Ishikawa (cell line): ENCODE data around the gene GSTO2.

Experiments
- CEBPB ChIP-seq: IDR thresholded peaks from 2 replicates; pipeline ENCODE4 v1.6.1; 2012
- CREB1 ChIP-seq: IDR thresholded peaks from 2 replicates; pipeline ENCODE4 v1.6.1; 2012; ENCODE audit warnings: low read depth
- EGR1 ChIP-seq: IDR thresholded peaks from 2 replicates; pipeline ENCODE4 v1.6.1; 2012
- EP300 ChIP-seq: IDR thresholded peaks from 2 replicates; pipeline ENCODE4 v1.6.1; 2012; ENCODE audit warnings: borderline replicate concordance
- FOXM1 ChIP-seq: IDR thresholded peaks from 2 replicates; pipeline ENCODE4 v1.6.1; 2012; ENCODE audit warnings: low read depth, borderline replicate concordance
- MAX ChIP-seq: IDR thresholded peaks from 2 replicates; pipeline ENCODE4 v1.6.1; 2012
- NFIC ChIP-seq: IDR thresholded peaks from 2 replicates; pipeline ENCODE4 v1.6.1; 2012
- RAD21 ChIP-seq: IDR thresholded peaks from 2 replicates; pipeline ENCODE4 v1.6.1; 2012; ENCODE audit warnings: low read depth
- TAF1 ChIP-seq: IDR thresholded peaks from 2 replicates; pipeline ENCODE4 v1.6.1; 2012; ENCODE audit warnings: low read depth, mild to moderate bottlenecking
- TCF12 ChIP-seq: IDR thresholded peaks from 2 replicates; pipeline ENCODE4 v1.6.1; 2012; ENCODE audit warnings: low read depth
- TEAD4 ChIP-seq: IDR thresholded peaks from 2 replicates; pipeline ENCODE4 v1.6.1; 2012
- YY1 ChIP-seq: IDR thresholded peaks from 2 replicates; pipeline ENCODE4 v1.6.1; 2012; ENCODE audit warnings: low read depth
- ZBTB7A ChIP-seq: IDR thresholded peaks from 2 replicates; pipeline ENCODE4 v1.6.1; 2012; ENCODE audit warnings: low read depth
- TF ChIP-seq, protein P1 (sequence below): IDR thresholded peaks from 2 replicates; pipeline ENCODE4 v1.6.1; 2012; ENCODE audit warnings: low read depth, mild to moderate bottlenecking
- TF ChIP-seq, protein P2 (sequence below): IDR thresholded peaks from 2 replicates; pipeline ENCODE4 v1.6.1; 2012

The GSTO2 gene

DNA sequence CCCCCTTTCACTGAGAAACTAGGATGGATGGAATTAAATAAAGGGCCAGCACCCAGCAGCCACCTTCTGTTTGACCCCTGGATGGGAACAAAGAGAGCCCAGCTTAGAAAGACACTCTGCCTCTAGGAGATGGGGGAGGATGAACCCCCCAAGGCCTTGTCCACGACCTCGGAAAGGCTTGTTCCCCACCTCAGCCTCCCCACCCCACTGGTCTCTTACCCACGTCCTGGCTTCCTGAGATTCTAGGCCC lies 59.6 kb downstream of the GSTO2 start:
- TF ChIP-seq EGR1 (no peak), MAX (no peak), TCF12 (no peak), TEAD4 (no peak), FOXM1 (no peak), EP300 (no peak), CREB1 (no peak), TAF1 (no peak), RAD21 (no peak), ZBTB7A (no peak), YY1 (no peak), CEBPB (no peak), NFIC (no peak)
- TF ChIP-seq, protein P1, sequence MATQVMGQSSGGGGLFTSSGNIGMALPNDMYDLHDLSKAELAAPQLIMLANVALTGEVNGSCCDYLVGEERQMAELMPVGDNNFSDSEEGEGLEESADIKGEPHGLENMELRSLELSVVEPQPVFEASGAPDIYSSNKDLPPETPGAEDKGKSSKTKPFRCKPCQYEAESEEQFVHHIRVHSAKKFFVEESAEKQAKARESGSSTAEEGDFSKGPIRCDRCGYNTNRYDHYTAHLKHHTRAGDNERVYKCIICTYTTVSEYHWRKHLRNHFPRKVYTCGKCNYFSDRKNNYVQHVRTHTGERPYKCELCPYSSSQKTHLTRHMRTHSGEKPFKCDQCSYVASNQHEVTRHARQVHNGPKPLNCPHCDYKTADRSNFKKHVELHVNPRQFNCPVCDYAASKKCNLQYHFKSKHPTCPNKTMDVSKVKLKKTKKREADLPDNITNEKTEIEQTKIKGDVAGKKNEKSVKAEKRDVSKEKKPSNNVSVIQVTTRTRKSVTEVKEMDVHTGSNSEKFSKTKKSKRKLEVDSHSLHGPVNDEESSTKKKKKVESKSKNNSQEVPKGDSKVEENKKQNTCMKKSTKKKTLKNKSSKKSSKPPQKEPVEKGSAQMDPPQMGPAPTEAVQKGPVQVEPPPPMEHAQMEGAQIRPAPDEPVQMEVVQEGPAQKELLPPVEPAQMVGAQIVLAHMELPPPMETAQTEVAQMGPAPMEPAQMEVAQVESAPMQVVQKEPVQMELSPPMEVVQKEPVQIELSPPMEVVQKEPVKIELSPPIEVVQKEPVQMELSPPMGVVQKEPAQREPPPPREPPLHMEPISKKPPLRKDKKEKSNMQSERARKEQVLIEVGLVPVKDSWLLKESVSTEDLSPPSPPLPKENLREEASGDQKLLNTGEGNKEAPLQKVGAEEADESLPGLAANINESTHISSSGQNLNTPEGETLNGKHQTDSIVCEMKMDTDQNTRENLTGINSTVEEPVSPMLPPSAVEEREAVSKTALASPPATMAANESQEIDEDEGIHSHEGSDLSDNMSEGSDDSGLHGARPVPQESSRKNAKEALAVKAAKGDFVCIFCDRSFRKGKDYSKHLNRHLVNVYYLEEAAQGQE: no peak
- TF ChIP-seq, protein P2, sequence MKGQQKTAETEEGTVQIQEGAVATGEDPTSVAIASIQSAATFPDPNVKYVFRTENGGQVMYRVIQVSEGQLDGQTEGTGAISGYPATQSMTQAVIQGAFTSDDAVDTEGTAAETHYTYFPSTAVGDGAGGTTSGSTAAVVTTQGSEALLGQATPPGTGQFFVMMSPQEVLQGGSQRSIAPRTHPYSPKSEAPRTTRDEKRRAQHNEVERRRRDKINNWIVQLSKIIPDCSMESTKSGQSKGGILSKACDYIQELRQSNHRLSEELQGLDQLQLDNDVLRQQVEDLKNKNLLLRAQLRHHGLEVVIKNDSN: no peak

DNA sequence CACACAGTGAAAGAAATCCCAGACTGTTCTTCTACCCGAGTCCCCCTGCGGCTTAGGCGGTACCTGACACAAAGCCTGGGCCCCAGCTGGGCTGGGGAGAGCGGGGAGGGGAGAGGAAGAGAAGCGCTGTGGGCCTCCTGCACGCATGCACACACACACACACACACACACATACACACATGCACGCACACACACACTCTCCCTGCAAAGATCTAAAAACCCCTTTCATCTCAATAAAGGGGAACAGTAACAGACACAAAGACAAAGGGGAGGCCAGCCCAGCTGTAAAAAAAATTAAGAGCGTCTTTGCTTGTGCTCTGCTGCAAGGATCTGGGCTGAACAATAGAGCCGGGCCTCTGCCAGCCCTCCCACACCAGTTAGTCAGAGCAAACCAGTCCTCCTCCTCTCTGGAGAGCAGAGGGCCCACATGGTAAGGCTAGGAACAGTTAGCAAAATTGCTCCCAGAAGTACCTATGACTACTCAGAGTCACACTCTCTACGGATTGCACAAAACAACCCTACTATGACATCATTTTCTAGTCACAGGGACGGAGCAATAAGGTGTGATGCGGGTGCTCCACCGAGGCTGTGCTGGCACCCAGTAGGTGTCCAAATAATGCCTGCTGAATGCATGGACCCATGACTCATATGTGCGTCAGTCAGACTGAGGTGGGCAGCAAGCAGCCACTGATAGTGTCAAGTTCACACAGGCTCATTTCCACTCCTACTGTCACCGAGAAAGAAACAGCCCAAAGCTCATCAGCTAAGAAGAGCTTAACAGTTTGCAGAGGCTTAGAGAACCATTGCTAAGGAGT lies 60.1 kb downstream of the GSTO2 start:
- TF ChIP-seq YY1 (no peak), CEBPB (0 out of 2 replicates have a peak, but pooled peaks have one; percentile 32), EGR1 (no peak), MAX (0 out of 2 replicates have a peak, but pooled peaks have one; percentile 21), CREB1 (peak; percentile 51), RAD21 (no peak)

- TF ChIP-seq TEAD4: no peak
- no peak for TF ChIP-seq CREB1
- no peak for TF ChIP-seq MAX
- TF ChIP-seq TCF12: no peak
- no peak for TF ChIP-seq NFIC
- TF ChIP-seq FOXM1: no peak
- TF ChIP-seq YY1: no peak
- no peak for TF ChIP-seq EP300
- TF ChIP-seq, protein P1: no peak
- TF ChIP-seq CEBPB: no peak
- TF ChIP-seq RAD21: no peak
- TF ChIP-seq TAF1: no peak
These were observed 60.8 kb downstream of the GSTO2 start for GRCh38 chr10:104329735-104330134.

DNA sequence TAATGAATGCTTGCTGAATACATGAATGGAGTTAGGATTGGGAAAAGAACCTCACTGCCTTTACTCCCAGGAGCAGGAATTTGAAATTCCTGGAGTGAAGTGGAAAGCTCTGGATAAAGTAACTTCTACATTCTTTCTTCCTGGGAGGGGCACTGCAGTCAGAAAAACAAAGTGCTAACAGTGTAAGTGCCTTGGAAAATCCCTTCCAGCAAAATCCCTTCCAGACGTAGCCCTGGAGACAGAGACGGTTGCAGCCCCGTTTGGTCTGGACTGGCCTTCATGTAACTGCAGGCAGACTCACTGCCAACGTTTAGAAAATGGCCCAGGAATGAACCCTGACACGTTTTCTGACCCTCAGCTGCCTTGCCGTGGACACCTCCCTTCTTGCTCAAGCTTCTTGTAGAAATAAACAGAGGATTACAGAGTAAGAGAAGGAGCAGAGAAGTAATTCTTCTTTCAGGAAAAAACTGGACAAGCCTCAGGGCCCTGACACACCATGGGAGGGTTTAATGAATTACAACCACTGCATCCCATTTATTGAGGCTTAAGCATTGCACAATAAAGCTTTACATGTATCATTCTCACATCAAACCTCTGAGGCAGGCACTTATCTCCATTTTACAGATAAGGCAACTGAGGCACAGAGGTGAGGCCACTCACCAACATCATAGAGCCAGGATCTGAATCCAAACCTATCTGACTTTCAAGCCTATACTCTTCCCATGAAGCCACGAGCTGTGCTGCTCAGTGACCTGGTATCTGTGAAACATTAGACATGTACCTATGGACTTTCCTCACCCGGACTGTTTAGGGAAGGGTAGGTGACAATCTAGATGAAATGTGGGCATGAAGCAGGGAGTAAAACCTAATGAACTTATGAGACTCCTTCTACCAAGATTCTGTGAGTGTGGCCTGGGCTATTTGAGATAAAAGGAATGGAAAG lies 61.5 kb downstream of the GSTO2 start:
- TF ChIP-seq CREB1: no peak
- no peak for TF ChIP-seq TEAD4
- no peak for TF ChIP-seq ZBTB7A
- TF ChIP-seq TAF1: no peak
- TF ChIP-seq RAD21: no peak
- TF ChIP-seq, protein P2: no peak
- no peak for TF ChIP-seq YY1
- TF ChIP-seq TCF12: no peak
- no peak for TF ChIP-seq EP300
- TF ChIP-seq NFIC: no peak
- TF ChIP-seq CEBPB: no peak
- TF ChIP-seq MAX: no peak
- TF ChIP-seq EGR1: no peak
- TF ChIP-seq, protein P1: no peak
